Endothelial cell (in vitro differentiated cells): ENCODE results near the gene RGS2. TPM values are rescaled to one million over a fixed set of nuclear protein-coding genes. Genes with fewer than 3 reads are reported as not detected.

Experiments used
- DNase-seq: peaks from one replicate; pipeline ENCODE4 v3.0.0; 2021; ENCODE audit warnings: low spot score
- H3K27ac Mint-ChIP-seq: one replicate; pipeline ENCODE4 v1.8.0; 2021; ENCODE audit warnings: mixed read lengths, inconsistent platforms; ENCODE audit not compliant: unreplicated experiment
- H3K27me3 Mint-ChIP-seq: one replicate; pipeline ENCODE4 v1.8.0; 2021; ENCODE audit warnings: mild to moderate bottlenecking, moderate library complexity, mixed read lengths, inconsistent platforms; ENCODE audit not compliant: unreplicated experiment
- H3K36me3 Mint-ChIP-seq: one replicate; pipeline ENCODE4 v1.8.0; 2021; ENCODE audit warnings: mild to moderate bottlenecking, low read depth, mixed read lengths, inconsistent platforms; ENCODE audit not compliant: unreplicated experiment
- H3K4me1 Mint-ChIP-seq: one replicate; pipeline ENCODE4 v1.8.0; 2021; ENCODE audit warnings: mild to moderate bottlenecking, mixed read lengths, inconsistent platforms; ENCODE audit not compliant: unreplicated experiment
- H3K4me3 Mint-ChIP-seq: one replicate; pipeline ENCODE4 v1.8.0; 2021; ENCODE audit warnings: mild to moderate bottlenecking, mixed read lengths, inconsistent platforms; ENCODE audit not compliant: unreplicated experiment
- H3K9me3 Mint-ChIP-seq: one replicate; pipeline ENCODE4 v1.8.0; 2021; ENCODE audit warnings: mixed read lengths, inconsistent platforms; ENCODE audit not compliant: unreplicated experiment
- total RNA-seq: library from RNA; stranded (reverse); fragmentation: NEBNext Ultra II Directional; extraction: Animal tissue kit (Norgen Biotek cat#: 25700); gene quantifications from one replicate; pipeline ENCODE4 v1.2.1, GENCODE V29; 2021; ENCODE audit not compliant: unreplicated experiment
- TF ChIP-seq, protein P1 (sequence below): fragments of 200-600 bp; sonication (generic); IDR thresholded peaks from one replicate; pipeline ENCODE4 v1.5.0; 2021; ENCODE audit warnings: antibody characterized with exemption; ENCODE audit not compliant: unreplicated experiment

Gene RGS2
- total RNA-seq, 1 donor from 2014 or later, result 4.7 TPM

GRCh38 chr1:192849442-192849841 lies 40.6 kb downstream of the RGS2 start:
- Mint-ChIP-seq H3K27me3 (no peaks in the 10 kb centered on the region), H3K4me3 (no peak overlapping the region), H3K27ac (no peak overlapping the region), H3K36me3 (no peaks in the 10 kb centered on the region), H3K4me1 (peaks cover 3% of the 10 kb centered on the region), H3K9me3 (no peaks in the 10 kb centered on the region)
- DNase-seq, result no peak
- TF ChIP-seq, protein P1, sequence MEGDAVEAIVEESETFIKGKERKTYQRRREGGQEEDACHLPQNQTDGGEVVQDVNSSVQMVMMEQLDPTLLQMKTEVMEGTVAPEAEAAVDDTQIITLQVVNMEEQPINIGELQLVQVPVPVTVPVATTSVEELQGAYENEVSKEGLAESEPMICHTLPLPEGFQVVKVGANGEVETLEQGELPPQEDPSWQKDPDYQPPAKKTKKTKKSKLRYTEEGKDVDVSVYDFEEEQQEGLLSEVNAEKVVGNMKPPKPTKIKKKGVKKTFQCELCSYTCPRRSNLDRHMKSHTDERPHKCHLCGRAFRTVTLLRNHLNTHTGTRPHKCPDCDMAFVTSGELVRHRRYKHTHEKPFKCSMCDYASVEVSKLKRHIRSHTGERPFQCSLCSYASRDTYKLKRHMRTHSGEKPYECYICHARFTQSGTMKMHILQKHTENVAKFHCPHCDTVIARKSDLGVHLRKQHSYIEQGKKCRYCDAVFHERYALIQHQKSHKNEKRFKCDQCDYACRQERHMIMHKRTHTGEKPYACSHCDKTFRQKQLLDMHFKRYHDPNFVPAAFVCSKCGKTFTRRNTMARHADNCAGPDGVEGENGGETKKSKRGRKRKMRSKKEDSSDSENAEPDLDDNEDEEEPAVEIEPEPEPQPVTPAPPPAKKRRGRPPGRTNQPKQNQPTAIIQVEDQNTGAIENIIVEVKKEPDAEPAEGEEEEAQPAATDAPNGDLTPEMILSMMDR, result no peak

DNA sequence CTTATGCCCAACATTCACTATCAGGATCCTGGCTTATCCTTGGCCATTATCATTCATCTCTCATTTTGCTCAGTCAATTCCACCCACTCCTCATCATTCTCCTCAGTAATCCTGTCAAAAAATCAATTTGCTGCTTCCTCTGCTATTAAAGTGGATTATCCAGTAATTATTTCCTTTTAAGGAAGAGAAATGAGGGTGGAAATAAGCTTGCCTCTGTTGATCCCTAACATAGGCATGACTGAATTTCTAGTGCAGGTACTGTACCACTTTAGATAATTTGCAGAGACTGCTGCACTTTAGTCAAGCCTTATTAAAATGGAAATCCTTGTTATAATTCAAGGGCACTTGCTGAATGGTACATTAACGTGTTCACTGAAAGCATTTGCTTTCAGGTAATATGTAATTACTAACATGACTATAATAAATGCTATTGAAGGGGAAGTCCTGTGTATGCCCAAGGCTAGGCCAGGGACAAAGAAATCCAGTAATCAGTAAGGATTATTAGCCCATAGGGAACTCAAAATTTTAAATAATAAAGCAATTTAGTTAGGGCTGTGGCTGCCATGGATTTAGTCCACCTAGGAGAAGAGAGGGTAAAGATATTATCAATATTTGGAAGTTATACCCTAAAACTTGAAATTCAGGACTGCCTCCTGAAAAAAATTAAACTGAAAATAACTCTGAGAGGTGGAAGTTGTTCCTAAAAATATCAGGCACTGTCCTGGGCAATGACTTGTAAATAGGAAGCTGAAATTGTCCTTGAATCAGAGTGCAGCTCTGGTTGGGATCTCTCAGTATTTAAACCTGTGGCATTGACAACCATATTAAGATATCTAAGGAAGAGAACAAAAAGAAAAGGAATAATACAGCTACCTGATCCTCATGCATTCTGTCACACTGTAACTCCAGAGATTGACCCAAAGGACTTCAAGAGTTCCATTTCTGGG lies 43.4 kb downstream of the RGS2 start:
- no peak overlapping the region for H3K27ac Mint-ChIP-seq
- TF ChIP-seq, protein P1, result no peak
- DNase-seq, result no peak

DNA sequence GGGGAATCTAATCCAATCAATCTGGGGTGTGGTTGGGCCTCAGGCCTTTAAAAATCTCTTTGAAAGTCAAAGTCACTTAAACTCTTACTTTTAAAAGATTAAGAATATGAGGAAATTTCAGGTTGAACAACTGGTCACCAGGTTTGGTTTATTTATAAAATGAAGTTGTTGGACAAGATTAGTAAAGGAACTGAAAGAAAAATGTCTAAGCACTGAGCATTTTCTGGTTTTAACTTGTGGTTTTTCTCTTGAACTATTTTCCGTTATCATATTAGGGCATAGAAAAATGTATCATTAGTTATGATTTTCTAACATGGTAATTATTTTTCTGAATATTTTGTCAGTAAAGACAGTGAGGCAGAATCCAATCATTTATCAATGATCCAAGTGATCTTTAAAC lies 49.6 kb downstream of the RGS2 start:
- DNase-seq, result no peak
- Mint-ChIP-seq H3K4me3 (no peak overlapping the region), H3K27ac (no peak overlapping the region), H3K27me3 (no peaks in the 10 kb centered on the region), H3K9me3 (no peaks in the 10 kb centered on the region), H3K36me3 (no peaks in the 10 kb centered on the region), H3K4me1 (no peaks in the 10 kb centered on the region)
- TF ChIP-seq, protein P1, result no peak

More for the DNA sequence above, 43.4 kb downstream of the RGS2 start:
- H3K4me1 Mint-ChIP-seq, result peaks cover 3% of the 10 kb centered on the region
- no peaks in the 10 kb centered on the region for H3K27me3 Mint-ChIP-seq
- no peaks in the 10 kb centered on the region for H3K36me3 Mint-ChIP-seq
- H3K4me3 Mint-ChIP-seq, result no peak overlapping the region
- H3K9me3 Mint-ChIP-seq, result no peaks in the 10 kb centered on the region

DNA sequence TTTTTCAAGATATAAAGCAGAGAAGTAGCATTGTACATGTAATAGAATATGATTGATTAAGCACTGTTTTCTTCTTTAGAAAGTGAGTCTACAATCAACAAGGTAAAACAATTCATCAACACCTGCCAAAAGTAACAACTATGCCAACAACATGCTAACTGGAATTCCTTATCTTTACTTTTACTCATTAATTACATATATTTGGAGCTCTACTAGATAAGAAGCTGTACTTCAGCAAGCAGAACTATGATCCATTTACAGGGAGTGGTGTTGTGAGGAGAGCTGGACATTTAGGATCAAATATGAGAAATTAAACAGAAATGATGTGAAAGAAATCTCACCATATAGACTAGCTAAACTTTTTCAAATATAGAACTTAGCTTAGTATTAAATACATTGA lies 51.0 kb downstream of the RGS2 start:
- no peaks in the 10 kb centered on the region for H3K36me3 Mint-ChIP-seq
- DNase-seq, result no peak
- H3K4me1 Mint-ChIP-seq, result no peaks in the 10 kb centered on the region
- H3K9me3 Mint-ChIP-seq, result no peaks in the 10 kb centered on the region
- TF ChIP-seq, protein P1, result no peak
- no peak overlapping the region for H3K27ac Mint-ChIP-seq
- no peak overlapping the region for H3K4me3 Mint-ChIP-seq
- H3K27me3 Mint-ChIP-seq, result no peaks in the 10 kb centered on the region
